Measurements from ENCODE around the gene BAIAP2. TPM values are rescaled to one million over a fixed set of nuclear protein-coding genes. Genes with fewer than 3 reads are reported as not detected.

Gene BAIAP2
- total and polyA plus RNA-seq, 2 donors: 11.8 to 41.5 TPM

GRCh38 chr17:81160747-81161453, 125.9 kb downstream of the BAIAP2 start:
- Histone ChIP-seq H3K36me3 (ENCODE audit: insufficient read depth) (no peaks in the 10 kb centered on the region), H3K4me1 (ENCODE audit: insufficient read depth) (no peaks in the 10 kb centered on the region), H3K4me3 (ENCODE audit: low read depth, low read length) (no peak overlapping the region), H3K27ac (ENCODE audit: low read depth) (no peak overlapping the region)
- DNase-seq (ENCODE audit: extremely low spot score): no peak
- WGBS: 77% methylated on average over 32 of the region's 32 CpGs

- Histone ChIP-seq H3K36me3 (ENCODE audit: insufficient read depth) (no peaks in the 10 kb centered on the region), H3K4me1 (ENCODE audit: insufficient read depth) (no peaks in the 10 kb centered on the region), H3K4me3 (ENCODE audit: low read depth, low read length) (no peak overlapping the region), H3K27ac (ENCODE audit: low read depth) (no peak overlapping the region)
- DNase-seq (ENCODE audit: extremely low spot score): no peak
- WGBS: 96% methylated on average over 15 of the region's 15 CpGs
Observed at GRCh38 chr17:81161536-81161935, 126.6 kb downstream of the BAIAP2 start.

DNA sequence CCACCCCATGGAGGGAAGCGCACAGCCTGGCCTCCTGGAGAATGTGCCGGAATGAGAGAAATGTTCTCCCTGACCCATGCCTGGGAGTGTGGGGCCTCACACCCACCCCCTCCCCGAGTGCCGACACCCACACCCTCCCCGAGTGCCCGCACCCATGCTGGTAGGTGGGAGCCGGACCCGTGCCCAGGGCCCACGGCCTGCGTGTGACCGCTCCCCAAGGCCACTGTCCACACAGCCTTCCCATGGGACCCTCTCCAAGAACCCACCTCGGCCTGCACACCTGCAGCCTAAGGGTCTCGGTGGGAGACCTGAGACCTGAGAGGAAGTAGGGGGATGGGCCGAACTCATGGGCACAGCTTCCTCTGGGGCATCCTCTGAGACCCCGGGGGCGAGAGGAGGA, 127.0 kb downstream of the BAIAP2 start:
- H3K4me3 ChIP-seq (ENCODE audit: low read depth, low read length): no peak overlapping the region
- H3K36me3 ChIP-seq (ENCODE audit: insufficient read depth): no peaks in the 10 kb centered on the region
- no peak overlapping the region for H3K27ac ChIP-seq (ENCODE audit: low read depth)
- H3K4me1 ChIP-seq (ENCODE audit: insufficient read depth): no peaks in the 10 kb centered on the region
- no peak for DNase-seq (ENCODE audit: extremely low spot score)
- WGBS: 91% methylated on average over 16 of the region's 16 CpGs

DNA sequence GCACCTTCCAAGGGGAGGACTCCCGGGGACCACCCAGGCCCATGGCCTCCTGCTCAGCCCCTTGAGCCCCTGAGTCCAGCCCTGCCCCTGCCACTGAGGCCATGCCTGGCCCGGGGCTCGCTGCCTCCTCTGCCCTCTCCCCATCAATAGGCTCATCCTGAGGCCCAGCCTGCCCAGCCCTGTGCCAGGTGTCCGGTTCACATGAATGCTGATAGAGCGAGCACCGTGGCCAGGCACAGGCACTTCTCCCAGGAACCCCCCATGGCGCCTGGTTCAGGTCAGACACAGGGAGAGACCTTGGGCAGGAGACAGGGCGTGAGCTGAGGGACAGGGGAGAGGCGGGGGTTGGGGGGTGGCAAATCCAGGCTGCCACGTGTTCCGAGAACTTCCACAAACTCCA, 127.5 kb downstream of the BAIAP2 start:
- no peaks in the 10 kb centered on the region for H3K36me3 ChIP-seq (ENCODE audit: insufficient read depth)
- H3K27ac ChIP-seq (ENCODE audit: low read depth): no peak overlapping the region
- no peaks in the 10 kb centered on the region for H3K4me1 ChIP-seq (ENCODE audit: insufficient read depth)
- DNase-seq (ENCODE audit: extremely low spot score): no peak
- WGBS: 88% methylated on average over 11 of the region's 11 CpGs
- no peak overlapping the region for H3K4me3 ChIP-seq (ENCODE audit: low read depth, low read length)

DNA sequence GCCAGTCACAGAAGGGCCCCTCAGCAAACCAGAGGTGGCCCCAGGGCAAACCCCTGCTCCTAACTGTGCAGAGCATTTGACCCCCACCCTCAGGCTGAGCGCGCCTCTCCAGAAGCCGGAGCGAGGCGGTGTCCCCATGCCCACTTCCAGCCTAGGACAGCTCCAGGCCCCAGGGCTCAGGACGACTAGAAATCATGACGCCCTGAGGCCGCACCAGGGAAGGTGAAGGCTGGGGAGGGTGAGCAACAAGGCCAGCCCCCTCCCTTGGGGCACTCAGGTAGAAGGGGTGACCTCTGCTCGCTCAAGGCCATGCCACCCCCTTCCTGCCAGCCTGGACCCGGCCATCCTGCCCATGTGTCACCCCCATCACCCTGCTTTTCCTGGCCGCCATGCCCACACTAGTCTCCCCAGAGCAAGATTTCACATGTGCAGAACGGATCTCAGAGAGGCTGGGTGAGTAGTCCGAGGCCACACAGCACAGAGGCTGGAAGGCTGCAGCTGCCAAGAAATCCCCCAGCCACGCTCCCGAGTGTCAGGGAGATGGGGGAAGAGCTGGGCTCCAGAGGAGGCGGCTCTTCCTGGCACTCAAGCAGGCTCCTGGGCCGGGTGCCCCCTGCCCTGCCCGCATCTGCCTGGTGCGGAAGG, 128.2 kb downstream of the BAIAP2 start:
- no peak overlapping the region for H3K27ac ChIP-seq (ENCODE audit: low read depth)
- 91% methylated on average over 19 of the region's 19 CpGs for WGBS

DNA sequence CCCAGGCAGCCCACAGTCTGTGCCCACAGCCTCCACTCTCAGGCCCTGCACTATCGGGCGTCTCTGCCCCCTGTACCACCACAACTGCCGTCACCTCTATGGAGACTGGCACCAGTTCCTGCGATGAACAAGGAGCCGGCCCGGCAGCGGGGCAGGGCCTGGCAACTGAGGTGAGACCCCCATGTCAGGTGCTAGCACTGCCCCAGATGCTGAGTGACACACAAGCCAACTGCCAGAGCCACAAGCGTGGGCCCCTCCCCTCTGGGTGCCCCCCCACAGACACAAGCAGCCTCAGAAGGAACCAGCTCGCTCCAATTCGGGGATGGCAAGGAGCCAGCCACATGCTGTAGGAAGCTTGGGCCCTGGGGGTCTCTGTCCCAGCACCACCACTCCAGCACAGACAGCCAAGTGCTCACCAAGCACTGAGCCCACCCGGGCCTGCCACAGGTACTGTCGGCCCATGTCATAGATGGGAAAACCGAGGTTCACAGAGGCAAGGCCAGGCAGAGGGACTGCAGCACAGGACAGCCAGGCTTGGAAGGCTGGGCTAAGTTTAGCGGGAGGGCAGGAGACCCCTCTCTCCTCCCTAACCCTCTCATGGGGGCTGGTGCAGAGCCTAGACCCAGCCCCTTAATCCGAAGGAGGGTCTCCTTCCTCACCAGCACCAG, 128.9 kb downstream of the BAIAP2 start:
- H3K36me3 ChIP-seq (ENCODE audit: insufficient read depth): no peaks in the 10 kb centered on the region
- 90% methylated on average over 15 of the region's 15 CpGs for WGBS
- H3K4me3 ChIP-seq (ENCODE audit: low read depth, low read length): no peak overlapping the region
- no peak for DNase-seq (ENCODE audit: extremely low spot score)
- no peaks in the 10 kb centered on the region for H3K4me1 ChIP-seq (ENCODE audit: insufficient read depth)
- no peak overlapping the region for H3K27ac ChIP-seq (ENCODE audit: low read depth)

More for the DNA sequence above, 128.2 kb downstream of the BAIAP2 start:
- H3K36me3 ChIP-seq (ENCODE audit: insufficient read depth): no peaks in the 10 kb centered on the region
- DNase-seq (ENCODE audit: extremely low spot score): no peak
- H3K4me1 ChIP-seq (ENCODE audit: insufficient read depth): no peaks in the 10 kb centered on the region
- H3K4me3 ChIP-seq (ENCODE audit: low read depth, low read length): no peak overlapping the region

GRCh38 chr17:81164371-81165245, 129.7 kb downstream of the BAIAP2 start:
- H3K4me1 ChIP-seq (ENCODE audit: insufficient read depth): no peaks in the 10 kb centered on the region
- no peak for DNase-seq (ENCODE audit: extremely low spot score)

DNA sequence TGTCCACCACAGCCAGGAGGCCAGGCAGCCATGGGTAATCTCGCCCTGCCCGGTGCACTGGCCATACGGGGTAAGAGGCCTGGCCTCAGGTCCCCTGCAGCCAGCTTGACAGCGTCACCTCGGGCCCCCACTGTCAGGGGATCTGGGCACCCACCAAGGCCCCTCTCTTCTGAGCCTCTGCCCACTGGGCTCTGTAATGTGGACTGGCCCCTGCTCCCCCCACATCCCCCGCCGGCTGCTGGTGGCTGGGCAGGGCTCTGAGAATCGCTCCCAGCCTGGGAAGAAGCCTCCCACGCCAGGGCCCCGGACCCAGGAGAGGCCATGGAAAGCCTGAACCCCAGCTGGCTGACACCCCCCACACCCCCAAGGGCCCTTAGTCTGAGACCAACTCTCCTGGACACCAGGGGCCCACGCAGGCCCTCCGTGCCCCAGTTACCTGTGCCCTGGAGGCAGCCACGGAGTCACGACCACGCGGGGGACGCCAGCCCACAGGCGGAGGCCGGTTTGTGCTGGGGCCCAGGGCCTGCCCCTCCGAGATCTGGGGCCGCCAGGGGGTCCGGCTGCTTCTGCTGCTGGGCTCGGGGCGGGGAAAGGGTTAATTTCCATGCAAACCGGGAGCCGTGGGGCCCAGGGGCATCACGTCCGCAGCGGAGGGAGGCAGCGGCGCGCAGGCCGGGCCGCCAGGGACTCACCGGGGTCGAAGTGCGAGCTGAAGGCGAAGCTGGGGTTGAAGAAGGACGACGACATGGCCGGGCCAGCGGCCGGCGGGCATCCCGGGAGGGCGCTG, 130.5 kb downstream of the BAIAP2 start, which contains the start of gene PVALEF:
Gene PVALEF, plus strand, starts transcription at position 262 of the 787 bp plus-strand sequence. CDS start 15,720 bp downstream, outside the sequence.
- WGBS: 27% methylated on average over 46 of the region's 46 CpGs
- Histone ChIP-seq H3K36me3 (ENCODE audit: insufficient read depth) (no peaks in the 10 kb centered on the region), H3K4me3 (ENCODE audit: low read depth, low read length) (peak within 1 kb of the TSS; percentile 44), H3K27ac (ENCODE audit: low read depth) (no peak within 1 kb of the TSS), H3K4me1 (ENCODE audit: insufficient read depth) (no peaks in the 10 kb centered on the region)
- DNase-seq (ENCODE audit: extremely low spot score): no peak

More at GRCh38 chr17:81164371-81165245, 129.7 kb downstream of the BAIAP2 start:
- 69% methylated on average over 19 of the region's 19 CpGs for WGBS
- no peak overlapping the region for H3K27ac ChIP-seq (ENCODE audit: low read depth)
- H3K4me3 ChIP-seq (ENCODE audit: low read depth, low read length): no peak overlapping the region
- no peaks in the 10 kb centered on the region for H3K36me3 ChIP-seq (ENCODE audit: insufficient read depth)

GRCh38 chr17:81166033-81166492, 131.1 kb downstream of the BAIAP2 start, which contains the start of gene AATK:
AATK (minus strand) TSS chr17:81166221; CDS start chr17:81165992, 229 bp downstream.
- Histone ChIP-seq H3K36me3 (ENCODE audit: insufficient read depth) (no peaks in the 10 kb centered on the region), H3K27ac (ENCODE audit: low read depth) (no peak within 1 kb of the TSS), H3K4me3 (ENCODE audit: low read depth, low read length) (peak within 1 kb of the TSS; percentile 44), H3K4me1 (ENCODE audit: insufficient read depth) (no peaks in the 10 kb centered on the region)
- DNase-seq (ENCODE audit: extremely low spot score): no peak
- WGBS: 1% methylated on average over 55 of the region's 62 CpGs

Small RNA genes within 50 kb of the gene (small RNA-seq; reads per million reads assigned to genes)
- gene MIR1250 (not detected), gene MIR3065 (51.8 reads per million, percentile 96 among the genes with 10 or more reads in this experiment), gene MIR657 (not detected)

Other genes starting within 250 kb of the BAIAP2 start
- gene CHMP6, start 43.3 kb upstream of the BAIAP2 start, total RNA-seq: 13.1 TPM
- 36.2 TPM for gene CHMP6, start 43.3 kb upstream of the BAIAP2 start, polyA plus RNA-seq
- gene PVALEF, start 130.4 kb downstream of the BAIAP2 start, total RNA-seq: not detected
- gene PVALEF, start 130.4 kb downstream of the BAIAP2 start, polyA plus RNA-seq: not detected
- gene AATK, start 131.1 kb downstream of the BAIAP2 start, total RNA-seq: 7.6 TPM
- gene AATK, start 131.1 kb downstream of the BAIAP2 start, polyA plus RNA-seq: 9.2 TPM
- gene CEP131, start 187.8 kb downstream of the BAIAP2 start, total RNA-seq: 5.9 TPM
- 10.8 TPM for gene CEP131, start 187.8 kb downstream of the BAIAP2 start, polyA plus RNA-seq
- 12.3 TPM for gene TEPSIN, start 203.9 kb downstream of the BAIAP2 start, total RNA-seq
- 36.6 TPM for gene TEPSIN, start 203.9 kb downstream of the BAIAP2 start, polyA plus RNA-seq
- gene NDUFAF8, start 204.2 kb downstream of the BAIAP2 start, total RNA-seq: 11.2 TPM
- gene NDUFAF8, start 204.2 kb downstream of the BAIAP2 start, polyA plus RNA-seq: 26.7 TPM